PFSK-1 (cell line): ENCODE data around the gene RPL36.

Experiments
- POLR2AphosphoS5 ChIP-seq: IDR thresholded peaks from 2 replicates; pipeline ENCODE4 v1.6.1; 2012; ENCODE audit warnings: low read depth, mild to moderate bottlenecking, control low read depth, low read length, moderate library complexity
- TAF1 ChIP-seq: IDR thresholded peaks from 2 replicates; pipeline ENCODE4 v1.6.1; 2012; ENCODE audit warnings: low read length, control low read depth, borderline replicate concordance; ENCODE audit not compliant: insufficient read depth
- TF ChIP-seq, protein P1 (sequence below), 2 experiments: IDR thresholded peaks; 2 replicates each; pipeline versions ENCODE4 v1.6.1 to v1.8.0; 2011 to 2012; ENCODE audit warnings: low read depth in 2 of 2, low read length in 2 of 2, control low read depth in 1 of 2, inconsistent platforms in 1 of 2, mild to moderate bottlenecking in 1 of 2, moderate library complexity in 1 of 2; ENCODE audit not compliant: insufficient read depth in 1 of 2

DNA sequence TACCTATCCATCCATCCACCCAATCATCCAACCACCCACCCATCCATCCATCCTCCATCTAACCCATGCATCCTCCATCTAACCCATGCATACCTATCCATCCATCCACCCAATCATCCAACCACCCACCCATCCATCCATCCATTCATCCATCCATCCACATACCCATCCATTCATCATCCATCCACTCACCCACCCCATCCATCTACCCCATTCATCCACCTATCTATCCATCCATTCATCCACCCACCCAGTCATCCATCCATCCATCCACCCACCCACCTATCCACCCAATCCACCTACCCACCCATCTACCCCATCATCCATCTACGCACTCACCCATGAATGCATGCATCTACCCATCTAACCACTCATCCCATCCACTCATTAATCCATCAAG is 16.3 kb upstream of the RPL36 start:
- TF ChIP-seq POLR2AphosphoS5, result no peak
- TF ChIP-seq, protein P1, sequence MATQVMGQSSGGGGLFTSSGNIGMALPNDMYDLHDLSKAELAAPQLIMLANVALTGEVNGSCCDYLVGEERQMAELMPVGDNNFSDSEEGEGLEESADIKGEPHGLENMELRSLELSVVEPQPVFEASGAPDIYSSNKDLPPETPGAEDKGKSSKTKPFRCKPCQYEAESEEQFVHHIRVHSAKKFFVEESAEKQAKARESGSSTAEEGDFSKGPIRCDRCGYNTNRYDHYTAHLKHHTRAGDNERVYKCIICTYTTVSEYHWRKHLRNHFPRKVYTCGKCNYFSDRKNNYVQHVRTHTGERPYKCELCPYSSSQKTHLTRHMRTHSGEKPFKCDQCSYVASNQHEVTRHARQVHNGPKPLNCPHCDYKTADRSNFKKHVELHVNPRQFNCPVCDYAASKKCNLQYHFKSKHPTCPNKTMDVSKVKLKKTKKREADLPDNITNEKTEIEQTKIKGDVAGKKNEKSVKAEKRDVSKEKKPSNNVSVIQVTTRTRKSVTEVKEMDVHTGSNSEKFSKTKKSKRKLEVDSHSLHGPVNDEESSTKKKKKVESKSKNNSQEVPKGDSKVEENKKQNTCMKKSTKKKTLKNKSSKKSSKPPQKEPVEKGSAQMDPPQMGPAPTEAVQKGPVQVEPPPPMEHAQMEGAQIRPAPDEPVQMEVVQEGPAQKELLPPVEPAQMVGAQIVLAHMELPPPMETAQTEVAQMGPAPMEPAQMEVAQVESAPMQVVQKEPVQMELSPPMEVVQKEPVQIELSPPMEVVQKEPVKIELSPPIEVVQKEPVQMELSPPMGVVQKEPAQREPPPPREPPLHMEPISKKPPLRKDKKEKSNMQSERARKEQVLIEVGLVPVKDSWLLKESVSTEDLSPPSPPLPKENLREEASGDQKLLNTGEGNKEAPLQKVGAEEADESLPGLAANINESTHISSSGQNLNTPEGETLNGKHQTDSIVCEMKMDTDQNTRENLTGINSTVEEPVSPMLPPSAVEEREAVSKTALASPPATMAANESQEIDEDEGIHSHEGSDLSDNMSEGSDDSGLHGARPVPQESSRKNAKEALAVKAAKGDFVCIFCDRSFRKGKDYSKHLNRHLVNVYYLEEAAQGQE (IDR thresholded peaks at IDR 0.05; ENCODE audit: insufficient read depth in 1 of 2, low read depth in 2 of 2, low read length in 2 of 2), result no peak
- no peak for TF ChIP-seq TAF1
